NCI-H2227 treated with DMSO at 0.1 percent for 48 hours (cell line): ENCODE measurements around the gene ADH7.
"Not testable (repeated sequence)": the region's sequence is repeated elsewhere in the genome, so short reads cannot be mapped to it uniquely, and the experiment has no call there.

Source experiments
- DNase-seq: peaks from one replicate; lab custom pipeline; 2025; lab: John Stamatoyannopoulos, UW

Gene ADH7

DNA sequence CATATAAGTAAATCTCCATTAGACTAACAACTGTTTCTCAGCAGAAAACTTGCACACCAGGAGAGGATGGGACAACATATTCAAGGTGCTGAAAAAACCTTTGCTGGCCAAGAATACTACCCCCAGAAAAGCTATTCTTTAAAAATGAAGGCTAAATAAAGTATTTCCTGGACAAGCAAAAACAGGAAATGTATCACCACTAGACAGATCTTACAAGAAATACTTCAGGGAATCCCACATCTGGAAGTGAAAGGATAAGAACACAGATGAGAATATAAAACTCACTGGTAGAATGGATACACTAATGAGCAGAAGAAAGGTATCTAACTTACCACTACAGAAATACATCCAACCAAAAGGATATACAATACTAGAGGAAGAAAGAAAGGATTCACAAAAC lies 55.6 kb downstream of the ADH7 start:
- DNase-seq, result no peak

DNA sequence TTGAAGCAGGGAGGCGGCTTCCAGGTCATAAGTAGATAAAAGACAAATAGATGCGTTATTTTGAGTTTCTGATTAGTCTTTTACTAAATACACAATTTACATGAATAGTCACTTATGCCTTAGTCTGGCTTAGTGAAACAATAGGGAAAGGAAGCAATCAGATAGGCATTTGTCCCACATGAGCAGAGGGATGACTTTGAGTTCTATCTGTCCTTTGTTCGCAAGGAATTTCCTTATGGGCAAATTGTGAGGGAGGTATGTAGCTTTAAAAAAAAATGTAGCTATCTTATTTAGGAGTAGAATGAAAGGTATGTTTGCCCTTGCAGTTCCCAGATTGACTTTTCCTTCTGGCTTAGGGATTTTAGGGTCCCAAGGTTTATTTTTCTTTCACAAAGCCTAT lies 56.3 kb downstream of the ADH7 start:
- no peak for DNase-seq

GRCh38 chr4:99377341-99377740 lies 57.8 kb downstream of the ADH7 start:
- DNase-seq, result not testable (repeated sequence)

- not testable (repeated sequence) for DNase-seq
Measured at GRCh38 chr4:99372464-99372863, 62.7 kb downstream of the ADH7 start.

GRCh38 chr4:99367817-99368216 lies 67.3 kb downstream of the ADH7 start:
- DNase-seq, result not testable (repeated sequence)

DNA sequence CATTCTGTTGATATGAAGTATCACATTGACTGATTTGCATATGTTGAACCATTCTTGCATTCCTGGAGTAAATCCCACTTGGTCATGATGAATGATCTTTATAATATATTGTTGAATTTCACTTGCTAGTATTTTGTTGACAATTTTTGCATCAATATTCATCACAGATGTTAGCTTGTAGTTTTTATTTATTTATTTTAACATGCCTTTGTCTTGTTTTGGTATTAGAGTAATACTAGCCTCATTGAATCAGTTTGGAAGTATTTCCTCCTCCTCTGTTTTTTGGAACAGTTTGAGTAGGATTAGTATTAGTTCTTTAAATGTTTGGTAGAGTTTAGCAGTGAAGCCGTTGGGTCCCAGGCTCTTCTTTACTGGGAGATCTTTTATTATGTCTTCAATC lies 68.7 kb downstream of the ADH7 start:
- no peak for DNase-seq

GRCh38 chr4:99362768-99363167 lies 72.4 kb downstream of the ADH7 start:
- no peak for DNase-seq
